ENCODE data around the gene PKP3. TPM values are rescaled to one million over a fixed set of nuclear protein-coding genes. Genes with fewer than 3 reads are reported as not detected.

PKP3 gene
- total and polyA plus RNA-seq, 7 donors: 0.10 to 0.75 (median 0.15) TPM; not detected in 2

- Histone ChIP-seq H3K27me3 (ENCODE audit: insufficient read depth in 3 of 3, low read length in 2 of 3) (peaks cover 0 to 3% (median 2%) of the 10 kb centered on the region in 3 donors), H3K27ac (no peak overlapping the region), H3K36me3 (ENCODE audit: insufficient read depth in 1 of 2, low read depth in 1 of 2) (no peaks in the 10 kb centered on the region), H3K9me3 (no peaks in the 10 kb centered on the region), H3K4me1 (peaks cover 25% of the 10 kb centered on the region), H3K4me3 (no peak overlapping the region)
- WGBS, 3 donors: 49 to 58% (median 58%) methylated on average over 18 of the region's 18 CpGs
- TF ChIP-seq CTCF (IDR thresholded peaks at IDR 0.05): no peak
- DNase-seq (no peak), ATAC-seq (no peak)
- intact Hi-C loops (cut with DNase I): no loop called here
Measured at GRCh38 chr11:350723-351255, 43.2 kb upstream of the PKP3 start.

DNA sequence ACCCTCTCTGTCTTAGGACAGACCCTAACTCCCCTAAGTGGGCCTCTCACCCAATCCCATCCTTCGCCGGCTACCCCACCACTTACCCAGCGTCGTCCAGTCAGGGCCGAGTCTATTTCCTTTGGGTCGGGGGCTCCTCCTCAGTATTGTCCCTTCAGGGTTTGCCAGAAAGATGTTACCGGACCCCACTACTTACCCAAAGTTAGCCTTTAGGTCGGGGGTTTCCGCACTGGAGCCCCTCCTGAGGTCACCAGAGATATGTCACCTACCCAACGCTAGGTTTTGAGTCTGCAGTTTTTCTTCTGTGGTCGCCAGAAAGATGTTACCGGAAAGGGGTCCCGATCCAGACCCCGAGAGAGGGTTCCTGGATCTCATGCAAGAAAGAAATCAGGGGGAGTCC lies 42.6 kb upstream of the PKP3 start:
- Histone ChIP-seq H3K27ac (no peak overlapping the region), H3K9me3 (no peaks in the 10 kb centered on the region), H3K4me3 (no peak overlapping the region), H3K27me3 (ENCODE audit: insufficient read depth in 3 of 3, low read length in 2 of 3) (peaks cover 0 to 3% (median 2%) of the 10 kb centered on the region in 3 donors), H3K36me3 (ENCODE audit: insufficient read depth in 1 of 2, low read depth in 1 of 2) (no peaks in the 10 kb centered on the region), H3K4me1 (peaks cover 25% of the 10 kb centered on the region)
- WGBS, 3 donors: 95 to 96% (median 95%) methylated on average over 12 to 14 of the region's 14 CpGs
- no peak for TF ChIP-seq CTCF (IDR thresholded peaks at IDR 0.05)
- intact Hi-C loops (cut with DNase I): no loop called here
- ATAC-seq: no peak
- DNase-seq: no peak

- no peak for DNase-seq
- Histone ChIP-seq H3K4me1 (peaks cover 25% of the 10 kb centered on the region), H3K36me3 (ENCODE audit: insufficient read depth in 1 of 2, low read depth in 1 of 2) (no peaks in the 10 kb centered on the region), H3K27ac (peak overlapping the region; percentile 80), H3K27me3 (ENCODE audit: insufficient read depth in 3 of 3, low read length in 2 of 3) (peaks cover 0 to 3% (median 2%) of the 10 kb centered on the region in 3 donors), H3K9me3 (no peaks in the 10 kb centered on the region), H3K4me3 (no peak overlapping the region)
- no peak for TF ChIP-seq CTCF (IDR thresholded peaks at IDR 0.05)
- ATAC-seq: no peak
- 92 to 96% (median 93%) methylated on average over 12 of the region's 12 CpGs for WGBS, 3 donors
- intact Hi-C loops (cut with DNase I): no loop called here
Measured at GRCh38 chr11:352456-353031, 41.5 kb upstream of the PKP3 start.

- intact Hi-C loops (cut with DNase I): no loop called here
Measured at GRCh38 chr11:353179-353873, 40.7 kb upstream of the PKP3 start.

More at GRCh38 chr11:353179-353873, 40.7 kb upstream of the PKP3 start:
- peak overlapping the region; percentile 16 for H3K4me3 ChIP-seq
- peaks cover 0 to 8% (median 3%) of the 10 kb centered on the region in 3 donors for H3K27me3 ChIP-seq (ENCODE audit: insufficient read depth in 3 of 3, low read length in 2 of 3)
- peaks cover 25% of the 10 kb centered on the region for H3K4me1 ChIP-seq
- ATAC-seq: peak; percentile 48 to 76 (median 68)
- TF ChIP-seq CTCF (IDR thresholded peaks at IDR 0.05): no peak
- H3K27ac ChIP-seq: peak overlapping the region; percentile 80
- WGBS, 3 donors: 11 to 14% (median 14%) methylated on average over 16 of the region's 16 CpGs
- peak; percentile 86 to 92 for DNase-seq
- H3K9me3 ChIP-seq: no peaks in the 10 kb centered on the region
- no peaks in the 10 kb centered on the region for H3K36me3 ChIP-seq (ENCODE audit: insufficient read depth in 1 of 2, low read depth in 1 of 2)

Measured in psoas muscle (tissue), 8 donors.